HepG2 (cell line): Measurements from ENCODE around the gene ANO10.

ENCODE experiments used
- ARNTL ChIP-seq: sonication (generic); formaldehyde crosslinking; IDR thresholded peaks from 2 replicates; pipeline ENCODE4 v1.4.0; 2020; ENCODE audit warnings: mild to moderate bottlenecking, missing genetic modification reagents
- CTCF ChIP-seq: sonication (generic); formaldehyde crosslinking; IDR thresholded peaks from 2 replicates; pipeline ENCODE4 v1.5.0; 2020; ENCODE audit warnings: mild to moderate bottlenecking, missing genetic modification reagents, moderate library complexity
- RELA ChIP-seq: sonication (generic); formaldehyde crosslinking; IDR thresholded peaks from 2 replicates; pipeline ENCODE4 v1.4.0; 2020; ENCODE audit warnings: missing genetic modification reagents
- REST ChIP-seq, 2 experiments: IDR thresholded peaks; 2 replicates each; pipeline ENCODE4 v1.6.1; 2011 to 2012; ENCODE audit warnings: low read length in 2 of 2, borderline replicate concordance in 1 of 2, low read depth in 1 of 2, mild to moderate bottlenecking in 1 of 2, moderate library complexity in 1 of 2
- ZNF276 ChIP-seq: sonication (generic); formaldehyde crosslinking; IDR thresholded peaks from 2 replicates; pipeline ENCODE4 v1.4.0; 2020; ENCODE audit warnings: mild to moderate bottlenecking, low read depth, missing genetic modification reagents
- ZNF317 ChIP-seq: sonication (generic); formaldehyde crosslinking; IDR thresholded peaks from 2 replicates; pipeline ENCODE4 v1.5.0; 2020; ENCODE audit warnings: mild to moderate bottlenecking, missing genetic modification reagents
- TF ChIP-seq, protein P1 (sequence below): sonication (generic); formaldehyde crosslinking; IDR thresholded peaks from 2 replicates; pipeline ENCODE4 v1.8.1; 2022; ENCODE audit warnings: mild to moderate bottlenecking, missing genetic modification reagents

DNA sequence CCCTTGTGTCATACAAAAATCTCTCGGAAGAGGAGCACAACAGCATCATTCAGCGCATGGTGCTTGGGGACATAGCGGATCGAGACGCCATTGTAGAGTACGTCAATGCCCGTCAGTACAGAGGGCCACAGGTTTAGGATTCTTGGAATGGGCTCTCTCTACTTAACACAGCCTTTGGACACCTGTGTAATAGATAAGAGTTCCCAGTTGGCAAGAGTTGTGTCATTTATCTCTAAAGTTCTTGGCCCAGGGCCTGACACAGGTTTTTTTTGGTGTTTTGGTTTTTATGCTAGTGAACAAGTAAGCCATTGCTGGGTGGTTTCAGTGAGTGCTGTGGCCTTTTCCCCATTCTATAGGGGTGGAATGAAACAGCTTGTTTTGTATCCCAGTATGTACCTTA is 281.4 kb downstream of the ANO10 start:
- TF ChIP-seq ARNTL (no peak), CTCF (CRISPR knock-in tag) (no peak), ZNF317 (CRISPR knock-in tag) (no peak), REST (IDR thresholded peaks at IDR 0.05; ENCODE audit: borderline replicate concordance in 1 of 2, low read depth in 1 of 2, low read length in 2 of 2) (no peak), ZNF276 (CRISPR knock-in tag) (no peak), RELA (CRISPR knock-in tag) (no peak)
- TF ChIP-seq, protein P1, sequence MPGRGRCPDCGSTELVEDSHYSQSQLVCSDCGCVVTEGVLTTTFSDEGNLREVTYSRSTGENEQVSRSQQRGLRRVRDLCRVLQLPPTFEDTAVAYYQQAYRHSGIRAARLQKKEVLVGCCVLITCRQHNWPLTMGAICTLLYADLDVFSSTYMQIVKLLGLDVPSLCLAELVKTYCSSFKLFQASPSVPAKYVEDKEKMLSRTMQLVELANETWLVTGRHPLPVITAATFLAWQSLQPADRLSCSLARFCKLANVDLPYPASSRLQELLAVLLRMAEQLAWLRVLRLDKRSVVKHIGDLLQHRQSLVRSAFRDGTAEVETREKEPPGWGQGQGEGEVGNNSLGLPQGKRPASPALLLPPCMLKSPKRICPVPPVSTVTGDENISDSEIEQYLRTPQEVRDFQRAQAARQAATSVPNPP (CRISPR knock-in tag) = no peak
